HCT116 (cell line): ENCODE data around the gene TOR2A.

ENCODE experiments used
- CEBPB ChIP-seq: IDR thresholded peaks from 2 replicates; pipeline ENCODE4 v1.6.1; 2012; ENCODE audit warnings: low read depth
- CTCF ChIP-seq, 3 experiments: fragments of 200-600 bp in 1 of 3; sonication (generic) in 1 of 3; IDR thresholded peaks in 2 of 3; conservative IDR thresholded peaks in 1 of 3; 2 replicates each; pipeline ENCODE4 v1.5.1; 2012 to 2017; ENCODE audit warnings: low read depth in 2 of 3, low read length in 2 of 3, antibody characterized with exemption in 1 of 3, borderline replicate concordance in 1 of 3, control low read depth in 1 of 3, mild to moderate bottlenecking in 1 of 3, mixed read lengths in 1 of 3, mixed run types in 1 of 3, moderate library complexity in 1 of 3; ENCODE audit not compliant: insufficient read depth in 1 of 3
- ZFX ChIP-seq: fragments of 450-650 bp; IDR thresholded peaks from 2 replicates; pipeline ENCODE4 v1.6.1; 2017

GRCh38 chr9:127770583-127770904, 35.5 kb upstream of the TOR2A start:
- TF ChIP-seq ZFX (no peak), CTCF (IDR thresholded peaks at IDR 0.05 in 2 of 3, conservative IDR thresholded peaks at IDR 0.05 in 1 of 3; ENCODE audit: borderline replicate concordance in 1 of 3, insufficient read depth in 1 of 3, low read depth in 2 of 3, low read length in 2 of 3) (no peak), CEBPB (no peak)
